Endothelial cell of umbilical vein (primary cell): ENCODE data around the gene CDK6. TPM values are rescaled to one million over a fixed set of nuclear protein-coding genes. Genes with fewer than 3 reads are reported as not detected.
A peak's percentile ranks its signal among the peaks of the same experiment; 100 is the strongest.

Experiments
- BruUV-seq: library from RNA; stranded (reverse); fragments of 400-500 nt; replicated peaks from 2 replicates; lab custom pipeline; 2021; lab: Mats Ljungman, UMichigan
- CTCF ChIA-PET: fragments of 300-600, 350-600 bp; sonication (Branson Sonifier 250); formaldehyde crosslinking; loops from one replicate; lab custom pipeline; 2021; ENCODE audit warnings: antibody characterized with exemption, inconsistent platforms; lab: Charles Lee
- POLR2A ChIA-PET: fragments of 300-600, 350-600 bp; sonication (Branson Sonifier 250); formaldehyde crosslinking; loops from one replicate; lab custom pipeline; 2021; ENCODE audit warnings: antibody characterized with exemption, inconsistent platforms; lab: Charles Lee
- DNase-seq: peaks from one replicate; pipeline ENCODE4 v3.0.0-alpha.2; 2011; ENCODE audit warnings: low read depth, low spot score
- FAIRE-seq: peaks from 2 replicates; lab custom pipeline; 2011; peaks lifted over from hg19 to GRCh38; lab: Jason Lieb, UNC
- H2AFZ ChIP-seq: 2 replicates; pipeline ENCODE4 v1.6.0; 2012; ENCODE audit warnings: low read depth, low read length, control low read depth, inconsistent platforms
- H3K27ac ChIP-seq: 2 replicates; pipeline ENCODE4 v1.5.1; 2011; ENCODE audit warnings: low read depth, mild to moderate bottlenecking, control low read depth, low read length, moderate library complexity; ENCODE audit not compliant: insufficient read depth
- H3K27me3 ChIP-seq, 2 experiments: 2 replicates each; pipeline versions ENCODE4 v1.6.0 to v1.6.1; 2011; ENCODE audit warnings: low read length in 2 of 2, mixed read lengths in 1 of 2; ENCODE audit not compliant: control insufficient read depth in 2 of 2, insufficient read depth in 2 of 2
- H3K36me3 ChIP-seq, 2 experiments: 2 replicates in 1 of 2; 3 replicates in 1 of 2; pipeline ENCODE4 v1.5.1; 2011; ENCODE audit warnings: low read length in 2 of 2, mild to moderate bottlenecking in 1 of 2, moderate library complexity in 1 of 2; ENCODE audit not compliant: control insufficient read depth in 2 of 2, insufficient read depth in 2 of 2; ENCODE audit errors: extremely low read depth in 1 of 2
- H3K4me1 ChIP-seq: 3 replicates; pipeline ENCODE4 v1.5.1; 2011; ENCODE audit warnings: mild to moderate bottlenecking, low read length; ENCODE audit not compliant: control insufficient read depth, insufficient read depth; ENCODE audit errors: extremely low read depth
- H3K4me2 ChIP-seq: 2 replicates; pipeline ENCODE4 v1.6.1; 2011; ENCODE audit warnings: low read length, control low read depth, mixed read lengths; ENCODE audit not compliant: insufficient read depth
- H3K4me3 ChIP-seq, 3 experiments: fragments of 200-600 bp in 1 of 3; sonication (generic), shearing (Covaris generic) in 1 of 3; replicated peaks in 1 of 3; 2 replicates each; pipeline ENCODE4 v1.5.1; 2011 to 2016; ENCODE audit warnings: control low read depth in 3 of 3, low read length in 3 of 3, mild to moderate bottlenecking in 2 of 3, inconsistent platforms in 1 of 3, low read depth in 1 of 3, moderate library complexity in 1 of 3; ENCODE audit not compliant: insufficient read depth in 1 of 3
- H3K79me2 ChIP-seq: 2 replicates; pipeline ENCODE4 v1.6.0; 2012; ENCODE audit warnings: low read length, inconsistent platforms; ENCODE audit not compliant: control insufficient read depth, insufficient read depth
- H3K9ac ChIP-seq: replicated peaks from 2 replicates; pipeline ENCODE3; 2011; ENCODE audit warnings: low read length, control low read depth; ENCODE audit not compliant: insufficient read depth; ENCODE audit errors: extremely low read depth
- H3K9me1 ChIP-seq: replicated peaks from 3 replicates; pipeline ENCODE4 v1.6.0; 2011; ENCODE audit warnings: mild to moderate bottlenecking, low read length; ENCODE audit not compliant: control insufficient read depth, insufficient read depth; ENCODE audit errors: extremely low read depth
- H3K9me3 ChIP-seq: replicated peaks from 2 replicates; pipeline ENCODE4 v1.5.1; 2012; ENCODE audit warnings: low read length, inconsistent platforms; ENCODE audit not compliant: control insufficient read depth, insufficient read depth
- H4K20me1 ChIP-seq: replicated peaks from 2 replicates; pipeline ENCODE3; 2011; ENCODE audit warnings: mild to moderate bottlenecking, low read length; ENCODE audit not compliant: control insufficient read depth, insufficient read depth; ENCODE audit errors: extremely low read depth
- EZH2 ChIP-seq: IDR thresholded peaks from 2 replicates; pipeline ENCODE4 v1.6.1; 2012; ENCODE audit warnings: borderline replicate concordance, low read depth, mild to moderate bottlenecking, moderate library complexity, low read length, inconsistent platforms; ENCODE audit not compliant: severe bottlenecking
- FOS ChIP-seq: IDR thresholded peaks from 2 replicates; pipeline ENCODE4 v1.6.1; 2011; ENCODE audit warnings: mild to moderate bottlenecking, low read length, moderate library complexity, borderline replicate concordance; ENCODE audit not compliant: insufficient read depth
- GATA2 ChIP-seq: IDR thresholded peaks from 2 replicates; pipeline ENCODE4 v1.7.0; 2011; ENCODE audit warnings: low read depth, mild to moderate bottlenecking, moderate library complexity, mixed read lengths, low read length; ENCODE audit not compliant: insufficient read length, insufficient read depth
- JUN ChIP-seq: IDR thresholded peaks from 2 replicates; pipeline ENCODE4 v1.6.1; 2011; ENCODE audit warnings: borderline replicate concordance, low read depth; ENCODE audit not compliant: insufficient read length, insufficient read depth
- MYC ChIP-seq: IDR thresholded peaks from one replicate; pipeline ENCODE4 v1.6.1; 2011; ENCODE audit warnings: mild to moderate bottlenecking, low read depth, low read length
- POLR2A ChIP-seq: IDR thresholded peaks from 2 replicates; pipeline ENCODE4 v1.6.1; 2012; ENCODE audit warnings: low read depth, mild to moderate bottlenecking, control low read depth, low read length
- POLR2AphosphoS5 ChIP-seq: IDR thresholded peaks from 2 replicates; pipeline ENCODE4 v1.6.1; 2012; ENCODE audit warnings: low read depth, mild to moderate bottlenecking, control low read depth, low read length, moderate library complexity; ENCODE audit not compliant: insufficient read depth
- dilution Hi-C: fragments of 300-500 bp; cut with MboI; formaldehyde crosslinking; loops from one replicate; pipeline ENCODE4 v1.15.0; 2019; ENCODE audit warnings: low sequenced_read_pairs; ENCODE audit not compliant: extremely low pct_ligation_motif_present
- intact Hi-C: fragments of 100-400 bp; cut with micrococcal nuclease; formaldehyde crosslinking; loops from one replicate; pipeline ENCODE4 v1.10.0; 2022
- polyA plus RNA-seq, 4 experiments: library from polyadenylated mRNA; depleted of rRNA in 3 of 4; stranded (reverse) in 3 of 4; unstranded in 1 of 4; fragments of >200 nt; gene quantifications; 2 replicates each; pipeline versions ENCODE4 v1.2.1 to v1.2.3, GENCODE V29; 2011 to 2012; ENCODE audit warnings: missing spikeins in 1 of 4
- total RNA-seq: library from RNA; stranded (reverse); gene quantifications from 2 replicates; pipeline ENCODE4 v1.2.3, GENCODE V29; 2021
- TF ChIP-seq, protein P1 (sequence below), 2 donors: IDR thresholded peaks; 1 replicate in 1 of 2; 2 replicates in 1 of 2; pipeline ENCODE4 v1.5.1; 2011; ENCODE audit warnings: low read length in 2 of 2, mild to moderate bottlenecking in 2 of 2, moderate library complexity in 2 of 2, control low read depth in 1 of 2, inconsistent platforms in 1 of 2, low read depth in 1 of 2; ENCODE audit not compliant: insufficient read depth in 1 of 2; ENCODE audit errors: extremely low read depth in 1 of 2
- TF ChIP-seq, protein P2 (sequence below): IDR thresholded peaks from 2 replicates; pipeline ENCODE4 v1.6.1; 2011; ENCODE audit not compliant: insufficient read depth, insufficient read length

CDK6 gene
- total and polyA plus RNA-seq, 2 donors (not counting 3 experiments of a cell fraction or from before 2014, with no cell fraction given), result 6.0 to 28.2 TPM

GRCh38 chr7:92588561-92588960, 247.8 kb downstream of the CDK6 start:
- Histone ChIP-seq H3K36me3 (peaks cover 0 to 2% of the 10 kb centered on the region in 2 experiments), H3K4me2 (peak overlapping the region; percentile 98), H3K4me3 (peak overlapping the region in 1 of 3 experiments; percentile 94), H4K20me1 (peaks cover 18% of the 10 kb centered on the region), H2AFZ (no peak overlapping the region), H3K79me2 (peaks cover 63% of the 10 kb centered on the region), H3K9ac (no peak overlapping the region), H3K9me1 (no peaks in the 10 kb centered on the region), H3K9me3 (no peaks in the 10 kb centered on the region), H3K27ac (no peak overlapping the region), H3K27me3 (no peaks in the 10 kb centered on the region), H3K4me1 (peaks cover 12% of the 10 kb centered on the region)
- CTCF ChIA-PET, result interaction anchor here (2.2 kb wide), 1 partner anchor 10 kb away, joined by 6 read pairs; no protein-coding TSS in a partner anchor
- no TSS peak for BruUV-seq
- dilution Hi-C loops (no loop called here), intact Hi-C loops (no loop called here)
- no peak for TF ChIP-seq POLR2AphosphoS5
- TF ChIP-seq EZH2, result no peak
- no peak for TF ChIP-seq POLR2A
- TF ChIP-seq GATA2, result no peak
- no peak for TF ChIP-seq MYC
- TF ChIP-seq FOS, result no peak
- TF ChIP-seq JUN, result no peak
- TF ChIP-seq, protein P1, sequence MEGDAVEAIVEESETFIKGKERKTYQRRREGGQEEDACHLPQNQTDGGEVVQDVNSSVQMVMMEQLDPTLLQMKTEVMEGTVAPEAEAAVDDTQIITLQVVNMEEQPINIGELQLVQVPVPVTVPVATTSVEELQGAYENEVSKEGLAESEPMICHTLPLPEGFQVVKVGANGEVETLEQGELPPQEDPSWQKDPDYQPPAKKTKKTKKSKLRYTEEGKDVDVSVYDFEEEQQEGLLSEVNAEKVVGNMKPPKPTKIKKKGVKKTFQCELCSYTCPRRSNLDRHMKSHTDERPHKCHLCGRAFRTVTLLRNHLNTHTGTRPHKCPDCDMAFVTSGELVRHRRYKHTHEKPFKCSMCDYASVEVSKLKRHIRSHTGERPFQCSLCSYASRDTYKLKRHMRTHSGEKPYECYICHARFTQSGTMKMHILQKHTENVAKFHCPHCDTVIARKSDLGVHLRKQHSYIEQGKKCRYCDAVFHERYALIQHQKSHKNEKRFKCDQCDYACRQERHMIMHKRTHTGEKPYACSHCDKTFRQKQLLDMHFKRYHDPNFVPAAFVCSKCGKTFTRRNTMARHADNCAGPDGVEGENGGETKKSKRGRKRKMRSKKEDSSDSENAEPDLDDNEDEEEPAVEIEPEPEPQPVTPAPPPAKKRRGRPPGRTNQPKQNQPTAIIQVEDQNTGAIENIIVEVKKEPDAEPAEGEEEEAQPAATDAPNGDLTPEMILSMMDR (IDR thresholded peaks at IDR 0.05; ENCODE audit: extremely low read depth in 1 of 2, insufficient read depth in 1 of 2, low read depth in 1 of 2, low read length in 2 of 2), result no peak
- TF ChIP-seq, protein P2, sequence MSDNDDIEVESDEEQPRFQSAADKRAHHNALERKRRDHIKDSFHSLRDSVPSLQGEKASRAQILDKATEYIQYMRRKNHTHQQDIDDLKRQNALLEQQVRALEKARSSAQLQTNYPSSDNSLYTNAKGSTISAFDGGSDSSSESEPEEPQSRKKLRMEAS, result no peak
- DNase-seq (no peak), FAIRE-seq (no peak)
- POLR2A ChIA-PET, result no interaction called here
